Mesothelial cell of epicardium (in vitro differentiated cells): ENCODE measurements around the gene MAGI2. TPM values are rescaled to one million over a fixed set of nuclear protein-coding genes. Genes with fewer than 3 reads are reported as not detected.

Experiments used
- DNase-seq, 2 experiments: peaks; one replicate each; pipeline ENCODE4 v3.0.0; 2021; ENCODE audit warnings: low spot score in 2 of 2; ENCODE audit not compliant: unreplicated experiment in 2 of 2
- H3K27ac Mint-ChIP-seq: 2 replicates; pipeline ENCODE4 v1.8.0; 2021; ENCODE audit warnings: mixed read lengths
- H3K27me3 Mint-ChIP-seq: 2 replicates; pipeline ENCODE4 v1.8.0; 2021; ENCODE audit warnings: low read depth, mixed read lengths
- H3K36me3 Mint-ChIP-seq: 2 replicates; pipeline ENCODE4 v1.8.0; 2021; ENCODE audit warnings: mixed read lengths
- H3K4me1 Mint-ChIP-seq: 2 replicates; pipeline ENCODE4 v1.8.0; 2021; ENCODE audit warnings: mixed read lengths
- H3K4me3 Mint-ChIP-seq: 2 replicates; pipeline ENCODE4 v1.8.0; 2021; ENCODE audit warnings: mild to moderate bottlenecking, moderate library complexity, mixed read lengths
- H3K9me3 Mint-ChIP-seq: 2 replicates; pipeline ENCODE4 v1.8.0; 2021; ENCODE audit warnings: mixed read lengths
- CTCF ChIP-seq: fragments of 200-600 bp; sonication (generic); IDR thresholded peaks from one replicate; pipeline ENCODE4 v1.5.0; 2021; ENCODE audit warnings: antibody characterized with exemption; ENCODE audit not compliant: unreplicated experiment
- total RNA-seq: library from RNA; stranded (reverse); gene quantifications from 3 replicates; pipeline ENCODE4 v1.2.1, GENCODE V29; 2021

MAGI2 gene
- total RNA-seq, 1 donor from 2014 or later = 38.4 TPM

- no peaks in the 10 kb centered on the region for H3K36me3 Mint-ChIP-seq
- peaks cover 16% of the 10 kb centered on the region for H3K9me3 Mint-ChIP-seq
- H3K4me3 Mint-ChIP-seq = no peak overlapping the region
- DNase-seq = no peak
- peak overlapping the region; percentile 41 for H3K27ac Mint-ChIP-seq
- H3K4me1 Mint-ChIP-seq = peaks cover 8% of the 10 kb centered on the region
- H3K27me3 Mint-ChIP-seq = no peaks in the 10 kb centered on the region
- no peak for TF ChIP-seq CTCF
These were observed 40.6 kb upstream of the MAGI2 start for GRCh38 chr7:79494046-79494445.

GRCh38 chr7:79489371-79489770 is 35.9 kb upstream of the MAGI2 start:
- no peak for TF ChIP-seq CTCF
- no peak for DNase-seq
- Mint-ChIP-seq H3K27ac (no peak overlapping the region), H3K27me3 (no peaks in the 10 kb centered on the region), H3K36me3 (no peaks in the 10 kb centered on the region), H3K4me3 (no peak overlapping the region), H3K9me3 (no peaks in the 10 kb centered on the region), H3K4me1 (no peaks in the 10 kb centered on the region)

GRCh38 chr7:79478386-79478785 is 24.9 kb upstream of the MAGI2 start:
- no peak overlapping the region for H3K4me3 Mint-ChIP-seq
- peaks cover 6% of the 10 kb centered on the region for H3K9me3 Mint-ChIP-seq
- H3K36me3 Mint-ChIP-seq = no peaks in the 10 kb centered on the region
- H3K27me3 Mint-ChIP-seq = no peaks in the 10 kb centered on the region
- no peak for DNase-seq
- peaks cover 3% of the 10 kb centered on the region for H3K4me1 Mint-ChIP-seq
- no peak overlapping the region for H3K27ac Mint-ChIP-seq
- TF ChIP-seq CTCF = no peak

DNA sequence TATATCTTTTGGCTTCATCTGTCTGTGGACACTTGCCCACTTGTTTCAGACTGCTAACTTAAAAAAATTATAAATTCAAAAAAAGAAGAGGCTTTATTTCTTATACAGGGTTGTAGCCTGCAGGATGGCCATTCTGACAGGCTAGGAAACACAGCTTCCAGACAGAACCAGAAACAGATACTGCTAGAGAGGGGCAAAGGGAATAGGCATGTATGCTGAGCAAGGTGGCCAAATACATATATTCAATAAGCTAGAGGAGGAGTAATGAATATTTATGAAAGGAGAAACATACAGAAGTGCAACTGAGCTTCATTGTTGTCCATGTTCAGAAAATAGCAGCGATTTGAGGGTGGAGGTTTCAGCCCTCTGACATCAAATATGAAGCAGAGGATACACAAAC is 22.0 kb upstream of the MAGI2 start:
- TF ChIP-seq CTCF = no peak
- H3K9me3 Mint-ChIP-seq = peaks cover 6% of the 10 kb centered on the region
- DNase-seq = no peak
- no peak overlapping the region for H3K4me3 Mint-ChIP-seq
- no peaks in the 10 kb centered on the region for H3K27me3 Mint-ChIP-seq
- H3K27ac Mint-ChIP-seq = no peak overlapping the region
- peaks cover 2% of the 10 kb centered on the region for H3K36me3 Mint-ChIP-seq
- H3K4me1 Mint-ChIP-seq = no peaks in the 10 kb centered on the region

GRCh38 chr7:79471699-79472098 is 18.2 kb upstream of the MAGI2 start:
- H3K27me3 Mint-ChIP-seq = no peaks in the 10 kb centered on the region
- peaks cover 2% of the 10 kb centered on the region for H3K36me3 Mint-ChIP-seq
- no peak overlapping the region for H3K27ac Mint-ChIP-seq
- no peak for TF ChIP-seq CTCF
- no peak for DNase-seq
- peaks cover 6% of the 10 kb centered on the region for H3K9me3 Mint-ChIP-seq
- H3K4me1 Mint-ChIP-seq = no peaks in the 10 kb centered on the region
- no peak overlapping the region for H3K4me3 Mint-ChIP-seq

- no peak for TF ChIP-seq CTCF
- H3K4me1 Mint-ChIP-seq = no peaks in the 10 kb centered on the region
- peaks cover 2% of the 10 kb centered on the region for H3K36me3 Mint-ChIP-seq
- no peak overlapping the region for H3K27ac Mint-ChIP-seq
- peaks cover 6% of the 10 kb centered on the region for H3K9me3 Mint-ChIP-seq
- DNase-seq = no peak
- no peaks in the 10 kb centered on the region for H3K27me3 Mint-ChIP-seq
- no peak overlapping the region for H3K4me3 Mint-ChIP-seq
These were observed 17.8 kb upstream of the MAGI2 start for GRCh38 chr7:79471283-79471682.
